OCI-LY7 (cell line): Measurements from ENCODE around the gene ZMAT5. TPM values are rescaled to one million over a fixed set of nuclear protein-coding genes. Genes with fewer than 3 reads are reported as not detected.

Source experiments
- BruUV-seq: library from RNA; stranded (reverse); fragments of 400-500 nt; replicated peaks from 2 replicates; lab custom pipeline; 2021; lab: Mats Ljungman, UMichigan
- CTCF ChIA-PET: fragments of 300-600 bp; sonication (Branson Sonifier 250); formaldehyde crosslinking; loops from one replicate; lab custom pipeline; 2022; ENCODE audit warnings: antibody characterized with exemption; ENCODE audit not compliant: unreplicated experiment; lab: Charles Lee
- POLR2A ChIA-PET: fragments of 300-600 bp; sonication (Branson Sonifier 250); formaldehyde crosslinking; loops from one replicate; lab custom pipeline; 2022; ENCODE audit warnings: antibody characterized with exemption; lab: Charles Lee
- DNase-seq: peaks from one replicate; pipeline ENCODE4 v3.0.0-alpha.2; 2015; ENCODE audit warnings: low spot score
- H2AFZ ChIP-seq: fragments of 200-600 bp; sonication (generic), shearing (Covaris generic); 2 replicates; pipeline ENCODE4 v1.6.1; 2014; ENCODE audit warnings: mild to moderate bottlenecking, antibody characterized with exemption, low read length, moderate library complexity
- H3K27ac ChIP-seq: fragments of 200-600 bp; sonication (generic); 2 replicates; pipeline ENCODE4 v1.5.1; 2014; ENCODE audit warnings: mixed run types, low read depth, mild to moderate bottlenecking, moderate library complexity, low read length, inconsistent platforms; ENCODE audit not compliant: poor library complexity, severe bottlenecking
- H3K36me3 ChIP-seq: fragments of 200-600 bp; sonication (generic); 2 replicates; pipeline ENCODE4 v1.6.1; 2014; ENCODE audit warnings: mild to moderate bottlenecking, antibody characterized with exemption, low read length, moderate library complexity, mixed read lengths; ENCODE audit not compliant: insufficient read depth
- H3K4me1 ChIP-seq: fragments of 200-600 bp; sonication (generic); 2 replicates; pipeline ENCODE4 v1.5.1; 2014; ENCODE audit warnings: mild to moderate bottlenecking, low read length; ENCODE audit not compliant: insufficient read depth, poor library complexity, severe bottlenecking
- H3K4me2 ChIP-seq: fragments of 200-600 bp; sonication (generic); 2 replicates; pipeline ENCODE4 v1.6.1; 2014; ENCODE audit warnings: mild to moderate bottlenecking, low read length
- H3K4me3 ChIP-seq: fragments of 200-600 bp; sonication (generic); 2 replicates; pipeline ENCODE4 v1.5.1; 2014; ENCODE audit warnings: mild to moderate bottlenecking, low read depth, low read length; ENCODE audit not compliant: poor library complexity, severe bottlenecking
- H3K79me2 ChIP-seq: fragments of 200-600 bp; sonication (generic); 2 replicates; pipeline ENCODE4 v1.6.1; 2016; ENCODE audit warnings: low read depth, mild to moderate bottlenecking, low read length, moderate library complexity, mixed read lengths; ENCODE audit not compliant: insufficient read depth
- H3K9me2 ChIP-seq: fragments of 200-600 bp; sonication (generic); 2 replicates; pipeline ENCODE4 v1.6.1; 2016; ENCODE audit warnings: mild to moderate bottlenecking, low read length, mixed read lengths; ENCODE audit not compliant: insufficient read depth
- H3K9me3 ChIP-seq: fragments of 200-600 bp; sonication (generic); 2 replicates; pipeline ENCODE4 v1.6.1; 2014; ENCODE audit warnings: mild to moderate bottlenecking, mixed run types, low read length, mixed read lengths
- H4K20me1 ChIP-seq: fragments of 200-600 bp; sonication (generic); 2 replicates; pipeline ENCODE4 v1.6.1; 2014; ENCODE audit warnings: mild to moderate bottlenecking, antibody characterized with exemption, low read length, moderate library complexity, mixed read lengths; ENCODE audit not compliant: insufficient read depth
- EZH2phosphoT487 ChIP-seq: fragments of 200-600 bp; sonication (generic); IDR thresholded peaks from 2 replicates; pipeline ENCODE4 v1.6.1; 2018; ENCODE audit warnings: low read depth, borderline replicate concordance, mild to moderate bottlenecking, mixed run types, antibody characterized with exemption, low read length, moderate library complexity, mixed read lengths
- intact Hi-C: fragments of 100-400 bp; cut with micrococcal nuclease; formaldehyde crosslinking; loops from one replicate; pipeline ENCODE4 v1.10.0; 2022; ENCODE audit not compliant: unreplicated experiment
- total RNA-seq, 2 experiments: library from RNA; depleted of rRNA in 1 of 2; stranded (reverse); fragments of >200 nt in 1 of 2; shearing (Covaris generic) in 1 of 2; gene quantifications; 2 replicates each; pipeline ENCODE4 v1.2.3, GENCODE V29; 2014 to 2022
- TF ChIP-seq, protein P1 (sequence below): fragments of 200-600 bp; sonication (generic); conservative IDR thresholded peaks from 2 replicates; pipeline ENCODE4 v1.5.1; 2014; ENCODE audit warnings: mild to moderate bottlenecking, antibody characterized with exemption, low read length, moderate library complexity, mixed read lengths

ZMAT5 gene
- total RNA-seq, 2 experiments from 2014 or later = 19.1 to 21.2 TPM

DNA sequence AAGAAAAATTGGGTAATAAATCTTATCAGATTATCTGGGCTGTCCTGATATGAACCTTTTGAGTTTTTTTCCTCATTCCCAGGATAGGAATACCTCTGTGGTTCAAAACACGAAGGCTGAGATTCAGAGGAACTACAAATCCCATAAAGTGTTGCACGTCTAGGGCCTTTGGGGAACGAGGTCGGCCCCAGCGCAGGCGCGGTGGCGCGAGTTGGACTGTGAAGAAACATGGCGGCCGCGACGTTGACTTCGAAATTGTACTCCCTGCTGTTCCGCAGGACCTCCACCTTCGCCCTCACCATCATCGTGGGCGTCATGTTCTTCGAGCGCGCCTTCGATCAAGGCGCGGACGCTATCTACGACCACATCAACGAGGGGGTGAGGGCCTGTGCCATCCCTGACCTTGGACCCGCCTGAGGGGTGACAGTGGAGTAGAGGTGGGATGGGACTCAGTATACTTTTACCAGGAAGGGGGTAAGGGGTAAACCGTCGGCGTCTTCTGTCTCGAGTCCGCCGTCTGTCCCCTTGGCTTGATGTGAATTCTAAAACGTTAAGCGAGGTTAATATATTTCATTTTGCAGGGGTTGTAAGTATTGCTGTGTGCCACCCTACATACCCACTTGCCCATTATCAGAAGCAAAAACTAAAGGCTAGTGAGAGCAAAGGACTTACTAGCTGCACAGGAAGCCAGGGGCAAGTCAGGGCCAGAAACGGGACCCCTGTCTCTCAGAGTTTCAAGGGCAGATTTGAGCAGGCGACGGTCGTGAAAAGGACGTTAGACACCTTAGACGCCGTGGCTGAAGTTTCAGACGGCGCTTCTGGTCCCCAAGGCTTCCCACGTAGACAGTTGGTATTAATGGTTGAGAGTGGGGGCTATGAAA lies 604 bp upstream of the ZMAT5 start, which contains the start of gene UQCR10:
Gene UQCR10 (plus strand): TSS at position 199 of the 881 bp plus-strand sequence. CDS start 30 bp downstream, at position 229.
- POLR2A ChIA-PET = interaction anchor here (0.6 kb wide), 2 partner anchors 375 to 607 kb away, joined by 3 to 4 read pairs; no protein-coding TSS in a partner anchor
- CTCF ChIA-PET = no interaction called here
- Histone ChIP-seq H3K4me2 (peak within 1 kb of the TSS; percentile 93), H3K4me3 (peak within 1 kb of the TSS; percentile 89), H3K9me2 (no peaks in the 10 kb centered on the region), H3K79me2 (peaks cover 23% of the 10 kb centered on the region), H3K4me1 (peaks cover 22% of the 10 kb centered on the region), H2AFZ (peak within 1 kb of the TSS; percentile 81), H3K27ac (peak within 1 kb of the TSS; percentile 52), H4K20me1 (no peaks in the 10 kb centered on the region), H3K9me3 (no peaks in the 10 kb centered on the region), H3K36me3 (peaks cover 30% of the 10 kb centered on the region)
- TF ChIP-seq, protein P1, sequence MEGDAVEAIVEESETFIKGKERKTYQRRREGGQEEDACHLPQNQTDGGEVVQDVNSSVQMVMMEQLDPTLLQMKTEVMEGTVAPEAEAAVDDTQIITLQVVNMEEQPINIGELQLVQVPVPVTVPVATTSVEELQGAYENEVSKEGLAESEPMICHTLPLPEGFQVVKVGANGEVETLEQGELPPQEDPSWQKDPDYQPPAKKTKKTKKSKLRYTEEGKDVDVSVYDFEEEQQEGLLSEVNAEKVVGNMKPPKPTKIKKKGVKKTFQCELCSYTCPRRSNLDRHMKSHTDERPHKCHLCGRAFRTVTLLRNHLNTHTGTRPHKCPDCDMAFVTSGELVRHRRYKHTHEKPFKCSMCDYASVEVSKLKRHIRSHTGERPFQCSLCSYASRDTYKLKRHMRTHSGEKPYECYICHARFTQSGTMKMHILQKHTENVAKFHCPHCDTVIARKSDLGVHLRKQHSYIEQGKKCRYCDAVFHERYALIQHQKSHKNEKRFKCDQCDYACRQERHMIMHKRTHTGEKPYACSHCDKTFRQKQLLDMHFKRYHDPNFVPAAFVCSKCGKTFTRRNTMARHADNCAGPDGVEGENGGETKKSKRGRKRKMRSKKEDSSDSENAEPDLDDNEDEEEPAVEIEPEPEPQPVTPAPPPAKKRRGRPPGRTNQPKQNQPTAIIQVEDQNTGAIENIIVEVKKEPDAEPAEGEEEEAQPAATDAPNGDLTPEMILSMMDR = no peak
- no peak for TF ChIP-seq EZH2phosphoT487
- intact Hi-C loops = loop anchor here (5.0 to 10.0 kb wide), 4 partner anchors 70 to 883 kb away; partner anchors contain the start of genes ASCC2, MTMR3 and ZNRF3
- BruUV-seq = TSS peak; percentile 86
- peak; percentile 93 for DNase-seq

GRCh38 chr22:29765905-29766631 lies 739 bp downstream of the ZMAT5 start:
- peaks cover 22% of the 10 kb centered on the region for H3K4me1 ChIP-seq
- intact Hi-C loops = loop anchor here (5.0 to 10.0 kb wide), 4 partner anchors 71 to 881 kb away; partner anchors contain the start of genes ASCC2, MTMR3 and ZNRF3
- peak; percentile 43 for DNase-seq
- peak overlapping the region; percentile 47 for H3K27ac ChIP-seq
- BruUV-seq = TSS peak; percentile 84
- no peaks in the 10 kb centered on the region for H3K9me3 ChIP-seq
- peak overlapping the region; percentile 81 for H2AFZ ChIP-seq
- no peak for TF ChIP-seq EZH2phosphoT487
- TF ChIP-seq, protein P1 = no peak
- ChIA-PET CTCF (interaction anchor here (0.9 kb wide), 1 partner anchor 10 kb away, joined by 3 read pairs; no protein-coding TSS in a partner anchor), POLR2A (interaction anchor here (0.8 kb wide), 1 partner anchor 237 kb away, joined by 3 read pairs; no protein-coding TSS in a partner anchor)
- peaks cover 23% of the 10 kb centered on the region for H3K79me2 ChIP-seq
- H3K4me2 ChIP-seq = peak overlapping the region; percentile 93
- H3K4me3 ChIP-seq = peak overlapping the region; percentile 89
- H3K36me3 ChIP-seq = peaks cover 25% of the 10 kb centered on the region
- H3K9me2 ChIP-seq = no peaks in the 10 kb centered on the region
- H4K20me1 ChIP-seq = no peaks in the 10 kb centered on the region
